ENCODE results near the gene PXK. TPM values are rescaled to one million over a fixed set of nuclear protein-coding genes. Genes with fewer than 3 reads are reported as not detected.
A peak's percentile ranks its signal among the peaks of the same experiment; 100 is the strongest.

Gene PXK
- total RNA-seq, 1 experiment from 2014 or later: 353 TPM

DNA sequence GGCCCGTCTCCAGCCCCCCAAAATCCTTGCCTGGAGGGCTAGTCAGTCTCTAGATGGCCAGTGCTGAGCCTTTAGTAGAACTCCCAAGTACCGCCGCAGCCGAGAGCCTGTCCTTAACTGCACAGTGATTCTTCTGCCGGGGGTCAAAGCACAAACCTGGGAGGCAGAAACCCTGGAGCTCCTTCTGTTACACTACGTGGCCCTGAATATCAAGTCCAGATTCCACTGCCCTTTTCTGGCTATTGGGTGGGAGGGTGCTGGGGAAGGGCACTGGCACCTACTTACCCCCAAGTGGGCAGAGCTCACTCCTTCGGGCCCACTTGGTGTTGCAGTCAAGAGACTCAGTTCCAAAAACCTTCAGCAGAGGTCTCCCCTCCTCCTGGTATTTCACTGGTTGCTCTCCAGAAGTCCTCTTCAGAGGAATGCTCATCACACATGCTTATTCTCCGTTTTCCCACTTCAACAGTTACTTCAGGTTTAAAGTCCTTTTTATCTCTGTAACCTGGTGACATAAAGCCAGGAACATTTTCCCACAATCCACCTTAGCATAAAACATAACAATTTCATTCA is 90.1 kb downstream of the PXK start:
- peaks cover 70% of the 10 kb centered on the region; the same call in 1 of the 2 replicates for H3K36me3 ChIP-seq (ENCODE audit: insufficient read depth, low read length)
- no peak overlapping the region for H2AFZ ChIP-seq (ENCODE audit: low read length)
- no peaks in the 10 kb centered on the region for H3K79me2 ChIP-seq (ENCODE audit: low read length)
- no peak overlapping the region for H3K4me3 ChIP-seq (ENCODE audit: low read length)
- no peaks in the 10 kb centered on the region for H3K9me3 ChIP-seq (ENCODE audit: low read length)
- no peak overlapping the region for H3K9ac ChIP-seq (ENCODE audit: low read length)
- no peaks in the 10 kb centered on the region for H3K27me3 ChIP-seq (ENCODE audit: low read length)
- 0 out of 2 replicates have a peak, but pooled peaks cover 5% of the 10 kb centered on the region for H3K4me1 ChIP-seq (ENCODE audit: low read length)
- H4K20me1 ChIP-seq (ENCODE audit: insufficient read depth, low read depth, low read length): no peaks in the 10 kb centered on the region
- H3K4me2 ChIP-seq (ENCODE audit: low read depth, low read length, poor library complexity, severe bottlenecking): no peak overlapping the region
- DNase-seq: no peak
- no peaks in the 10 kb centered on the region for H3K9me2 ChIP-seq (replicated peaks; ENCODE audit: insufficient read depth, low read length)
- H3K27ac ChIP-seq (ENCODE audit: low read length): no peak overlapping the region

DNA sequence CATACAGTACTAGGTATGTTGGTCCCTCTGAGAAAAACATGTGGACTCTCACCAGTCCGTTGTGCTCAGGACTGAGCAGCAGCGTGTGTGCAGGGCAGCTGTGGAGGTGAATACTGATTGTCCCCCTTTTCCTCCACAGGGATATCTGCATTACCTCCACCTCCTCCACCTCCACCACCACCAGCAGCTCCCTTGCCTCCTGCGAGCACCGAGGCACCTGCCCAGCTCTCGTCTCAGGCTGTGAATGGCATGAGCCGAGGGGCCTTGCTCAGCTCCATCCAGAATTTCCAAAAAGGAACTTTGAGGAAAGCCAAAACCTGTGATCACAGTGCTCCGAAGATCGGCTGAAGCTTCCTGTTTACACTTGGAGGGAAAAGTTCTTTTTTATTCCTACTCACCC is 91.9 kb downstream of the PXK start:
- H3K27ac ChIP-seq (ENCODE audit: low read length): no peak overlapping the region
- no peaks in the 10 kb centered on the region for H3K9me2 ChIP-seq (replicated peaks; ENCODE audit: insufficient read depth, low read length)
- H3K4me1 ChIP-seq (ENCODE audit: low read length): peaks cover 9% of the 10 kb centered on the region; the same call in 1 of the 2 replicates
- H3K4me2 ChIP-seq (ENCODE audit: low read depth, low read length, poor library complexity, severe bottlenecking): no peak overlapping the region
- H3K27me3 ChIP-seq (ENCODE audit: low read length): no peaks in the 10 kb centered on the region
- H2AFZ ChIP-seq (ENCODE audit: low read length): no peak overlapping the region
- H3K79me2 ChIP-seq (ENCODE audit: low read length): no peaks in the 10 kb centered on the region
- peaks cover 72% of the 10 kb centered on the region for H3K36me3 ChIP-seq (ENCODE audit: insufficient read depth, low read length)
- no peak overlapping the region for H3K4me3 ChIP-seq (ENCODE audit: low read length)
- H4K20me1 ChIP-seq (ENCODE audit: insufficient read depth, low read depth, low read length): no peaks in the 10 kb centered on the region
- no peak for DNase-seq
- H3K9me3 ChIP-seq (ENCODE audit: low read length): no peaks in the 10 kb centered on the region
- H3K9ac ChIP-seq (ENCODE audit: low read length): no peak overlapping the region

DNA sequence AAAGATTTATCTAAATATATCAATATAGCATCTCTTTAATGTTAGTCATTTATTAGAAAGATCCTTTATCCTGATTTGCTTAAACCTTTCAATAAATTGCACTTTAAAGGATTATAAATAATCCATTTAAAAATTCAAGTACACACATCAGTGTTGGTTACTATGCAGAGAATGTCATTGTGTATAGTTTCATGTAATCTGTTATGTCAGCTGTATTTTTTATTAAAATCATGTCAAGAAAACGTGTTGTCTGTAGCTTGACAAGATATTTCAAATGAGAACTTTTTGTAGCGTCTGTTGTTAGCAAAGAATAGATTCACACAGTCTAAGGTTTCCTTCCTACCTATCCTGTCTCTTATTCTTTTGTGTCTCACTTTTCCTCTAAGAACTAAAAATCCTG is 93.1 kb downstream of the PXK start:
- Histone ChIP-seq H3K79me2 (ENCODE audit: low read length) (no peaks in the 10 kb centered on the region), H3K9me2 (replicated peaks; ENCODE audit: insufficient read depth, low read length) (no peaks in the 10 kb centered on the region), H3K9ac (ENCODE audit: low read length) (no peak overlapping the region), H3K4me3 (ENCODE audit: low read length) (no peak overlapping the region), H4K20me1 (ENCODE audit: insufficient read depth, low read depth, low read length) (no peaks in the 10 kb centered on the region), H3K9me3 (ENCODE audit: low read length) (no peaks in the 10 kb centered on the region), H3K27ac (ENCODE audit: low read length) (peak overlapping the region; percentile 15), H2AFZ (ENCODE audit: low read length) (no peak overlapping the region), H3K27me3 (ENCODE audit: low read length) (no peaks in the 10 kb centered on the region), H3K36me3 (ENCODE audit: insufficient read depth, low read length) (peaks cover 71% of the 10 kb centered on the region), H3K4me2 (ENCODE audit: low read depth, low read length, poor library complexity, severe bottlenecking) (no peak overlapping the region), H3K4me1 (ENCODE audit: low read length) (peaks cover 10% of the 10 kb centered on the region; the same call in 1 of the 2 replicates)
- peak; percentile 40 for DNase-seq

DNA sequence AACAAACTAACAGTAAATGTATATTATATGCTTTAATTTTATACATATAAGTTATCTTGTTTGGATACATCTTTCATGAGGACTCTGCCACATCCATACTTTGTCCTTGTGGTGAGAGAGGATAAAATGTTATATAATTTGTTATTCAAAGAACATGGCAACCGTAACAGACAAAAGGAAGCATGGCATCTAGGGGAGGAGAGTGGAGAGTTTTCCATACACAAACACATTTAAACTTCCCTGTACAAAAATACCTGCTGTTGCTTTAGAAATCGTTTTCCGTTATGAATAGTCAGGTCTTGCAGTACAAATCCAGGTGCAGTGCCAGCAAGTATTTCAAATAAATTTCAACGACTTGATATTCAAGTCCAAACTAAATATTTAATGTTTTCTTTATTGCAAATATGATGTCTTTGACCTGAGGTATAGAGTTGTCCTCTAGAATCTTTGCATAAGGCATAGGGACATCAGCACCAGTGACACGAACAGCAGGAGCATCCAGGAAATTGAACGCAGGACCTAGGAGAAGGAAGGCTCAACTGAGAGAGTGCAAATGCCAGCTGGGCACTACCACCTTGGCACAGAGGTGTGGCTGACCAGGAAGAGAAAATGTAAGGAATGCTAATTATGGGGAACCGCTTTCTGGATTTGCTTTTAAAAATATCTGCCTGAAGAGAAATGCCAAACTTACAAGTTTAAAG is 95.1 kb downstream of the PXK start:
- Histone ChIP-seq H3K79me2 (ENCODE audit: low read length) (no peaks in the 10 kb centered on the region; the same call in 1 of the 2 replicates), H3K27me3 (ENCODE audit: low read length) (no peaks in the 10 kb centered on the region), H3K36me3 (ENCODE audit: insufficient read depth, low read length) (peaks cover 65% of the 10 kb centered on the region), H3K9ac (ENCODE audit: low read length) (no peak overlapping the region), H3K4me2 (ENCODE audit: low read depth, low read length, poor library complexity, severe bottlenecking) (no peak overlapping the region), H3K9me3 (ENCODE audit: low read length) (no peaks in the 10 kb centered on the region), H3K27ac (ENCODE audit: low read length) (peak overlapping the region; percentile 36; the same call in 1 of the 2 replicates), H2AFZ (ENCODE audit: low read length) (no peak overlapping the region), H3K4me3 (ENCODE audit: low read length) (no peak overlapping the region), H3K9me2 (replicated peaks; ENCODE audit: insufficient read depth, low read length) (no peaks in the 10 kb centered on the region), H3K4me1 (ENCODE audit: low read length) (peaks cover 22% of the 10 kb centered on the region), H4K20me1 (ENCODE audit: insufficient read depth, low read depth, low read length) (no peaks in the 10 kb centered on the region)
- no peak for DNase-seq

DNA sequence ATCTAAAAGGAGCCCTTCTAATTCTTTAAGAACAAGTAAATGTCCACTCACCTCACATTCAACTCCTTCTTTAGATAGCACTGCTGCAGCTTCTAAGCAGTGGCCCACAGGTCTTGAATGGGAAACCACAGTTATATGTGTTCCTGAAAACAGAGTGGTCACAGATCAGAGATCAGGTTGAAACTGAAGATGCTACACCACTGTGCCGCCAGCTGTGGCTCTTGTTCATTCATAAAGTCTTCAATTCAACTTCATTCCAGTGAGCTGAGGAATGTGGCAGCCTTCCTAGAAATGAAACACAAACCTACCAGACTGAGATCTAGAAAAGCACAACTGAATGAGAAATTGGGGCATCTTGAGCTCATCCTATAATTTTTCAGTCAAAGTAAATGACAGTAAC is 97.0 kb downstream of the PXK start:
- peak overlapping the region; percentile 40 for H3K27ac ChIP-seq (ENCODE audit: low read length)
- peaks cover 32% of the 10 kb centered on the region for H3K4me1 ChIP-seq (ENCODE audit: low read length)
- no peak overlapping the region for H3K4me3 ChIP-seq (ENCODE audit: low read length)
- no peak overlapping the region for H2AFZ ChIP-seq (ENCODE audit: low read length)
- H3K9ac ChIP-seq (ENCODE audit: low read length): no peak overlapping the region
- no peaks in the 10 kb centered on the region for H3K9me3 ChIP-seq (ENCODE audit: low read length)
- no peak overlapping the region for H3K4me2 ChIP-seq (ENCODE audit: low read depth, low read length, poor library complexity, severe bottlenecking)
- H4K20me1 ChIP-seq (ENCODE audit: insufficient read depth, low read depth, low read length): no peaks in the 10 kb centered on the region
- H3K79me2 ChIP-seq (ENCODE audit: low read length): no peaks in the 10 kb centered on the region; the same call in 1 of the 2 replicates
- H3K9me2 ChIP-seq (replicated peaks; ENCODE audit: insufficient read depth, low read length): no peaks in the 10 kb centered on the region
- H3K36me3 ChIP-seq (ENCODE audit: insufficient read depth, low read length): peaks cover 49% of the 10 kb centered on the region
- no peak for DNase-seq
- no peaks in the 10 kb centered on the region for H3K27me3 ChIP-seq (ENCODE audit: low read length)

DNA sequence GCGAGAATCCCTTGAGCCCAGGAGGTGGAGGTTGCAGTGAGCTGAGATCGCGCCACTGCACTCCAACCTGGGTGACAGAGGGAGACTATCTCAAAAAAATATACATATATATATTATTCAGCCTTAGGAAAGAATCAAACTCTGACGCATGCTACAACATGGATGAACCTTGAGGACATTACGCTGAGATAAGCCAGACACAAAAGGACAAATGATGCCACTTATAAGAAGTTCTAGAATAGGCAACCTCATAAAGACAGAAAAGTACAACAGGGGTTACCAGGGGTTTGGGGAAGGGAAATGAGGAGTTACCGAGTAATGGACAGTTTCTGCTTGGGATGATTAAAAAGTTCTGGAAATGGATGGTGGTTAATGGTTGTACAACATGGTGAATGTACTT is 100.2 kb downstream of the PXK start:
- Histone ChIP-seq H3K9ac (ENCODE audit: low read length) (peak overlapping the region; percentile 83), H3K27ac (ENCODE audit: low read length) (peak overlapping the region; percentile 69), H3K4me2 (ENCODE audit: low read depth, low read length, poor library complexity, severe bottlenecking) (peak overlapping the region; percentile 72), H3K79me2 (ENCODE audit: low read length) (no peaks in the 10 kb centered on the region; the same call in 1 of the 2 replicates), H3K9me2 (replicated peaks; ENCODE audit: insufficient read depth, low read length) (no peaks in the 10 kb centered on the region), H3K9me3 (ENCODE audit: low read length) (no peaks in the 10 kb centered on the region), H2AFZ (ENCODE audit: low read length) (no peak overlapping the region), H3K4me3 (ENCODE audit: low read length) (peak overlapping the region; percentile 66), H3K27me3 (ENCODE audit: low read length) (no peaks in the 10 kb centered on the region), H3K36me3 (ENCODE audit: insufficient read depth, low read length) (peaks cover 30% of the 10 kb centered on the region), H3K4me1 (ENCODE audit: low read length) (peaks cover 32% of the 10 kb centered on the region), H4K20me1 (ENCODE audit: insufficient read depth, low read depth, low read length) (no peaks in the 10 kb centered on the region)
- peak; percentile 56 for DNase-seq

DNA sequence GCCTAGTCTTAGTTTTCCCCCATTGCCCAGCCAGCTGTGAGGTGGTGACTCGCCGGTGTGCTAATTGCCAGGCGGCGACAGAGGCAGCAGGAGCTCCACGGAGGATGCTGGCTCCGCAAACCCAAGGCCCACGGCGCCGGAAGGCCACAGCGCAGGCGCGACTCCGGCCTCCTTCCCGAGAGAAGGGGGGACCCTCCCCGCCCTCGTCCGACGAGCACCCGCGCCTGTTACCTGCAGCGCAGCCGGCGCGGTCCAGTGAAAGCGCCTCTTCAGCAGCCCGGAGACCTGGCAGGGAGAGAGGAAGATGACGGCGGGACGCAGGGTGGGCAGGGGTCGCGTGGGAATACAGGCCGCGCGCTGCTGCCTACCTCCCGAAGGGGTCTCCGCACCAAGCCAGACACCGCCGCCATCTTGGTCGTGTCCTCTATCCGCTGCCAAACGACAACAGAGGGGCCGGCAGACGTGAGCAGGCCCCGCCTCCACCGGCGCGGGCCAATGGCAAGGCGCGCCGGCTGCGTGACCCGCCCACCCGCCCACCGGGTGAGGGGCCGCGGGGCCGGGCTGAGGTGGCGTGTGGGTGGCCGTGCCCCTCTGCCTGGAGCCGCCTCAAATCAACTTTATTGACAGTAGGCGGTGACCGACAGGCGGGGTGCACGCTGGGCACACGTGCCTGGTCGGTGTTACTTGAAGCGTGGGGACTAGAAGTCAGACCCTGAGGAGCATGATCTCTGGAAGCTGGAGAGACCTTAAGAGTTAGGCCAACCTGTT is 100.9 kb downstream of the PXK start, which contains the start of gene PDHB:
TSS of gene PDHB (minus strand) at position 433 of the 768 bp plus-strand sequence. CDS start at position 410, 23 bp downstream.
- H3K4me1 ChIP-seq (ENCODE audit: low read length): peaks cover 32% of the 10 kb centered on the region
- H3K4me2 ChIP-seq (ENCODE audit: low read depth, low read length, poor library complexity, severe bottlenecking): peak within 1 kb of the TSS; percentile 72
- peaks cover 24% of the 10 kb centered on the region for H3K36me3 ChIP-seq (ENCODE audit: insufficient read depth, low read length)
- peak; percentile 95 for DNase-seq
- H3K9me3 ChIP-seq (ENCODE audit: low read length): no peaks in the 10 kb centered on the region
- H3K27me3 ChIP-seq (ENCODE audit: low read length): no peaks in the 10 kb centered on the region
- peak within 1 kb of the TSS; percentile 66 for H3K4me3 ChIP-seq (ENCODE audit: low read length)
- peak within 1 kb of the TSS; percentile 83 for H3K9ac ChIP-seq (ENCODE audit: low read length)
- peak within 1 kb of the TSS; percentile 69 for H3K27ac ChIP-seq (ENCODE audit: low read length)
- H3K9me2 ChIP-seq (replicated peaks; ENCODE audit: insufficient read depth, low read length): no peaks in the 10 kb centered on the region
- H3K79me2 ChIP-seq (ENCODE audit: low read length): no peaks in the 10 kb centered on the region; the same call in 1 of the 2 replicates
- H4K20me1 ChIP-seq (ENCODE audit: insufficient read depth, low read depth, low read length): no peaks in the 10 kb centered on the region
- peak within 1 kb of the TSS; percentile 88; the same call in 1 of the 2 replicates for H2AFZ ChIP-seq (ENCODE audit: low read length)

DNA sequence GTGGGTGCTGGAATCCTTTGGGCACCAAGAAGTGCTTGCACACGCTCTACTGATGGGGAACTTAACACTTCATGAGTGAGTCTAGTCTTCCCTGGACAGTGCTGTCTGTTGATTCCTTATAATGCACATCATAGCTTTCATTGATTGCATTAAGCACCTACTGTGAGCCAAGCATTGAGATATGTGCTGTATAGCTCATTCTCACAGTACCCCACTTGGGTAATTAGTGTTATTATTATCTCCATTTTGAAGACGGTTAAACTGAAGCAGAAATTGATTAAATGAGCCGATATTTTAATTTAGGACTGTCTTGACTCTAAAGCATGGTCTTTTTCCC is 101.4 kb downstream of the PXK start:
- H3K9ac ChIP-seq (ENCODE audit: low read length): peak overlapping the region; percentile 50
- no peaks in the 10 kb centered on the region for H4K20me1 ChIP-seq (ENCODE audit: insufficient read depth, low read depth, low read length)
- H3K79me2 ChIP-seq (ENCODE audit: low read length): no peaks in the 10 kb centered on the region; the same call in 1 of the 2 replicates
- no peak for DNase-seq
- H3K9me2 ChIP-seq (replicated peaks; ENCODE audit: insufficient read depth, low read length): no peaks in the 10 kb centered on the region
- H3K4me2 ChIP-seq (ENCODE audit: low read depth, low read length, poor library complexity, severe bottlenecking): peak overlapping the region; percentile 59
- H3K9me3 ChIP-seq (ENCODE audit: low read length): no peaks in the 10 kb centered on the region
- H3K4me3 ChIP-seq (ENCODE audit: low read length): peak overlapping the region; percentile 44; the same call in 1 of the 2 replicates
- peaks cover 21% of the 10 kb centered on the region for H3K36me3 ChIP-seq (ENCODE audit: insufficient read depth, low read length)
- H3K4me1 ChIP-seq (ENCODE audit: low read length): peaks cover 31% of the 10 kb centered on the region
- no peaks in the 10 kb centered on the region for H3K27me3 ChIP-seq (ENCODE audit: low read length)
- H2AFZ ChIP-seq (ENCODE audit: low read length): peak overlapping the region; percentile 88; the same call in 1 of the 2 replicates
- no peak overlapping the region for H3K27ac ChIP-seq (ENCODE audit: low read length)

Data from Karpas-422 (cell line).